Subcutaneous abdominal adipose tissue (tissue), 5 donors: ENCODE results near the gene TIMELESS.
"Not testable (repeated sequence)": the region's sequence is repeated elsewhere in the genome, so short reads cannot be mapped to it uniquely, and the experiment has no call there.

ENCODE experiments used
- H3K27ac ChIP-seq: one replicate; pipeline ENCODE4 v1.7.0; 2013; ENCODE audit warnings: low read depth, mild to moderate bottlenecking, inconsistent platforms, low read length, moderate library complexity
- H3K27me3 ChIP-seq, 5 donors: one replicate each; pipeline ENCODE4 v1.7.0; 2013; ENCODE audit warnings: low read length in 5 of 5, inconsistent platforms in 1 of 5; ENCODE audit not compliant: control insufficient read depth in 5 of 5, insufficient read depth in 4 of 5
- H3K36me3 ChIP-seq, 5 donors: one replicate each; pipeline ENCODE4 v1.7.0; 2013; ENCODE audit warnings: low read length in 5 of 5; ENCODE audit not compliant: control insufficient read depth in 5 of 5, insufficient read depth in 5 of 5
- H3K4me1 ChIP-seq, 5 donors: one replicate each; pipeline ENCODE4 v1.7.0; 2013; ENCODE audit warnings: low read length in 5 of 5, mild to moderate bottlenecking in 3 of 5, moderate library complexity in 1 of 5; ENCODE audit not compliant: control insufficient read depth in 5 of 5, insufficient read depth in 5 of 5
- H3K4me3 ChIP-seq, 5 donors: one replicate each; pipeline ENCODE4 v1.7.0; 2013; ENCODE audit warnings: low read length in 5 of 5, low read depth in 1 of 5
- H3K9ac ChIP-seq, 5 donors: one replicate each; pipeline ENCODE4 v1.7.0; 2013; ENCODE audit warnings: low read length in 5 of 5, mild to moderate bottlenecking in 4 of 5, moderate library complexity in 3 of 5
- H3K9me3 ChIP-seq, 5 donors: one replicate each; pipeline ENCODE4 v1.7.0; 2013; ENCODE audit warnings: low read length in 5 of 5; ENCODE audit not compliant: control insufficient read depth in 5 of 5
- donor health status: healthy.
- donor health status: healthy.
- donor health status: healthy.
- donor health status: healthy.
- donor health status: healthy.

Gene TIMELESS

GRCh38 chr12:56411781-56412639 lies 37.2 kb downstream of the TIMELESS start:
- peaks cover 0 to 41% (median 29%) of the 10 kb centered on the region in 5 donors for H3K4me1 ChIP-seq
- peak overlapping the region; percentile 69 for H3K27ac ChIP-seq
- H3K36me3 ChIP-seq: peaks cover 0 to 3% (median 0%) of the 10 kb centered on the region in 5 donors
- H3K4me3 ChIP-seq: no peak overlapping the region
- no peaks in the 10 kb centered on the region for H3K27me3 ChIP-seq
- H3K9me3 ChIP-seq: no peaks in the 10 kb centered on the region
- no peak overlapping the region for H3K9ac ChIP-seq

GRCh38 chr12:56410768-56411167 lies 38.5 kb downstream of the TIMELESS start:
- no peak overlapping the region for H3K27ac ChIP-seq
- H3K9me3 ChIP-seq: no peaks in the 10 kb centered on the region
- no peak overlapping the region for H3K9ac ChIP-seq
- peaks cover 0 to 33% (median 20%) of the 10 kb centered on the region in 5 donors for H3K4me1 ChIP-seq
- H3K36me3 ChIP-seq: no peaks in the 10 kb centered on the region
- H3K27me3 ChIP-seq: no peaks in the 10 kb centered on the region
- H3K4me3 ChIP-seq: no peak overlapping the region

- H3K9me3 ChIP-seq: no peaks in the 10 kb centered on the region
- H3K27ac ChIP-seq: no peak overlapping the region
- H3K4me3 ChIP-seq: no peak overlapping the region
- H3K27me3 ChIP-seq: no peaks in the 10 kb centered on the region
- H3K36me3 ChIP-seq: no peaks in the 10 kb centered on the region
- no peak overlapping the region for H3K9ac ChIP-seq
- peaks cover 0 to 33% (median 20%) of the 10 kb centered on the region in 5 donors for H3K4me1 ChIP-seq
Observed at GRCh38 chr12:56408799-56409417, 40.3 kb downstream of the TIMELESS start.

- not testable (repeated sequence) for H3K36me3 ChIP-seq, H3K4me1 ChIP-seq, H3K27ac ChIP-seq, H3K9me3 ChIP-seq, H3K27me3 ChIP-seq, H3K9ac ChIP-seq, H3K4me3 ChIP-seq
Observed at GRCh38 chr12:56404227-56404626, 45.0 kb downstream of the TIMELESS start.

- H3K4me3 ChIP-seq, H3K27me3 ChIP-seq: not testable (repeated sequence)
Observed at GRCh38 chr12:56401612-56402011, 47.6 kb downstream of the TIMELESS start.

GRCh38 chr12:56401125-56401524 lies 48.1 kb downstream of the TIMELESS start:
- not testable (repeated sequence) for H3K27me3 ChIP-seq, H3K4me1 ChIP-seq, H3K27ac ChIP-seq, H3K9ac ChIP-seq, H3K4me3 ChIP-seq, H3K36me3 ChIP-seq
- H3K9me3 ChIP-seq: peaks cover 0 to 13% (median 6%) of the 10 kb centered on the region in 5 donors

More at GRCh38 chr12:56401612-56402011, 47.6 kb downstream of the TIMELESS start:
- not testable (repeated sequence) for H3K36me3 ChIP-seq, H3K27ac ChIP-seq, H3K9ac ChIP-seq, H3K4me1 ChIP-seq
- peaks cover 0 to 13% (median 6%) of the 10 kb centered on the region in 5 donors for H3K9me3 ChIP-seq

- not testable (repeated sequence) for H3K4me3 ChIP-seq, H3K4me1 ChIP-seq, H3K36me3 ChIP-seq, H3K27me3 ChIP-seq, H3K9ac ChIP-seq, H3K27ac ChIP-seq
- H3K9me3 ChIP-seq: peaks cover 0 to 13% (median 6%) of the 10 kb centered on the region in 5 donors
Observed at GRCh38 chr12:56399466-56399865, 49.8 kb downstream of the TIMELESS start.

GRCh38 chr12:56398324-56398723 lies 50.9 kb downstream of the TIMELESS start:
- Histone ChIP-seq H3K27ac (no peak overlapping the region), H3K4me1 (no peaks in the 10 kb centered on the region), H3K9ac (no peak overlapping the region), H3K9me3 (peaks cover 0 to 13% (median 6%) of the 10 kb centered on the region in 5 donors), H3K4me3 (no peak overlapping the region), H3K36me3 (no peaks in the 10 kb centered on the region), H3K27me3 (no peaks in the 10 kb centered on the region)

- Histone ChIP-seq H3K9me3 (peaks cover 0 to 4% (median 0%) of the 10 kb centered on the region in 5 donors), H3K4me1 (peaks cover 0 to 4% (median 0%) of the 10 kb centered on the region in 5 donors), H3K27me3 (no peaks in the 10 kb centered on the region), H3K27ac (no peak overlapping the region), H3K9ac (no peak overlapping the region), H3K4me3 (no peak overlapping the region), H3K36me3 (no peaks in the 10 kb centered on the region)
Observed at GRCh38 chr12:56392331-56392730, 56.9 kb downstream of the TIMELESS start.

GRCh38 chr12:56391721-56392120 lies 57.5 kb downstream of the TIMELESS start:
- Histone ChIP-seq H3K27me3 (no peaks in the 10 kb centered on the region), H3K36me3 (no peaks in the 10 kb centered on the region), H3K9ac (no peak overlapping the region), H3K27ac (no peak overlapping the region), H3K9me3 (peaks cover 0 to 4% (median 0%) of the 10 kb centered on the region in 5 donors), H3K4me1 (peaks cover 0 to 11% (median 5%) of the 10 kb centered on the region in 5 donors), H3K4me3 (no peak overlapping the region)
